H1 (cell line): ENCODE measurements around the gene ATG9B.

Experiments
- EP300 ChIP-seq, 2 experiments: IDR thresholded peaks; 1 replicate in 1 of 2; 2 replicates in 1 of 2; pipeline ENCODE4 v1.6.1; 2011 to 2012; ENCODE audit warnings: low read depth in 2 of 2, low read length in 2 of 2, mild to moderate bottlenecking in 2 of 2, borderline replicate concordance in 1 of 2, inconsistent platforms in 1 of 2, moderate library complexity in 1 of 2
- EZH2 ChIP-seq: fragments of 200-600 bp; sonication (generic); IDR thresholded peaks from 2 replicates; pipeline ENCODE4 v1.7.1; 2012; ENCODE audit warnings: low read depth, mild to moderate bottlenecking, moderate library complexity, low read length, inconsistent platforms; ENCODE audit not compliant: severe bottlenecking
- POLR2A ChIP-seq, 2 experiments: IDR thresholded peaks; 1 replicate in 1 of 2; 2 replicates in 1 of 2; pipeline ENCODE4 v1.6.1; 2011; ENCODE audit warnings: low read depth in 2 of 2, low read length in 2 of 2, mild to moderate bottlenecking in 2 of 2; ENCODE audit errors: control extremely low read depth in 1 of 2
- POLR2AphosphoS5 ChIP-seq: IDR thresholded peaks from 2 replicates; pipeline ENCODE4 v1.6.1; 2011; ENCODE audit warnings: low read depth, low read length
- POU5F1 ChIP-seq: IDR thresholded peaks from 2 replicates; pipeline ENCODE4 v1.6.1; 2011; ENCODE audit warnings: low read depth, mild to moderate bottlenecking, low read length, moderate library complexity
- TEAD4 ChIP-seq: IDR thresholded peaks from 2 replicates; pipeline ENCODE4 v1.6.1; 2012; ENCODE audit warnings: low read depth, low read length, inconsistent platforms, mixed read lengths
- TF ChIP-seq, protein P1 (sequence below), 3 experiments: IDR thresholded peaks; 1 replicate in 2 of 3; 2 replicates in 1 of 3; pipeline versions ENCODE4 v1.5.1 to v1.6.1; 2011; ENCODE audit warnings: low read length in 3 of 3, mild to moderate bottlenecking in 3 of 3, inconsistent platforms in 2 of 3, low read depth in 1 of 3, moderate library complexity in 1 of 3; ENCODE audit not compliant: insufficient read depth in 1 of 3; ENCODE audit errors: control extremely low read depth in 1 of 3

DNA sequence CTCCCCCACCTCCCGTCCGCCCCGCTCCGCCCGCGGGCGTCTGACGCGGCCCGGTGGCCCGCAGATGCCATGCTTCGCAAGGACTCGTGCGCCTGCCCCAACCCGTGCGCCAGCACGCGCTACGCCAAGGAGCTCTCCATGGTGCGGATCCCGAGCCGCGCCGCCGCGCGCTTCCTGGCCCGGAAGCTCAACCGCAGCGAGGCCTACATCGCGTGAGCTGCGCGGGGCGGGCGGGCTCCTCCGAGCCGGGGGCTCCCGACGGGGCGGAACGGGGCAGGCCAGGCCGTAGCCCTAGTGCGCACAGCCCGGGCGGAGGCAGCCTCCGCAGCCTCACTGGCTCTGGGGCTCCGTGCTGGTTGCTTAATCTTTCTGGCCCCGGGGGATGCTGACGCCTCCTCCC, 26.8 kb upstream of the ATG9B start:
- TF ChIP-seq TEAD4 (no peak), POLR2AphosphoS5 (no peak), POLR2A (IDR thresholded peaks at IDR 0.05; ENCODE audit: control extremely low read depth in 1 of 2, low read depth in 2 of 2, low read length in 2 of 2) (no peak), EP300 (IDR thresholded peaks at IDR 0.05; ENCODE audit: borderline replicate concordance in 1 of 2, low read depth in 2 of 2, low read length in 2 of 2) (peak in 1 of 2 experiments; percentile 79; a peak in 2 of 3 replicates), POU5F1 (no peak), EZH2 (no peak)
- TF ChIP-seq, protein P1, sequence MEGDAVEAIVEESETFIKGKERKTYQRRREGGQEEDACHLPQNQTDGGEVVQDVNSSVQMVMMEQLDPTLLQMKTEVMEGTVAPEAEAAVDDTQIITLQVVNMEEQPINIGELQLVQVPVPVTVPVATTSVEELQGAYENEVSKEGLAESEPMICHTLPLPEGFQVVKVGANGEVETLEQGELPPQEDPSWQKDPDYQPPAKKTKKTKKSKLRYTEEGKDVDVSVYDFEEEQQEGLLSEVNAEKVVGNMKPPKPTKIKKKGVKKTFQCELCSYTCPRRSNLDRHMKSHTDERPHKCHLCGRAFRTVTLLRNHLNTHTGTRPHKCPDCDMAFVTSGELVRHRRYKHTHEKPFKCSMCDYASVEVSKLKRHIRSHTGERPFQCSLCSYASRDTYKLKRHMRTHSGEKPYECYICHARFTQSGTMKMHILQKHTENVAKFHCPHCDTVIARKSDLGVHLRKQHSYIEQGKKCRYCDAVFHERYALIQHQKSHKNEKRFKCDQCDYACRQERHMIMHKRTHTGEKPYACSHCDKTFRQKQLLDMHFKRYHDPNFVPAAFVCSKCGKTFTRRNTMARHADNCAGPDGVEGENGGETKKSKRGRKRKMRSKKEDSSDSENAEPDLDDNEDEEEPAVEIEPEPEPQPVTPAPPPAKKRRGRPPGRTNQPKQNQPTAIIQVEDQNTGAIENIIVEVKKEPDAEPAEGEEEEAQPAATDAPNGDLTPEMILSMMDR (IDR thresholded peaks at IDR 0.05; ENCODE audit: control extremely low read depth in 1 of 3, insufficient read depth in 1 of 3, low read depth in 1 of 3, low read length in 3 of 3): peak in 1 of 3 experiments; percentile 4; a peak in 1 of 4 replicates
